ENCODE data around the gene RYR3.

Gene RYR3

GRCh38 chr15:33310481-33311311 lies at the start of gene RYR3:
TSS of gene RYR3 (plus strand) at chr15:33310967. CDS start at chr15:33311046, 79 bp downstream.
- DNase-seq: peak; percentile 29

- DNase-seq: no peak
Observed at GRCh38 chr15:33262306-33262705, 48.5 kb upstream of the RYR3 start.

DNA sequence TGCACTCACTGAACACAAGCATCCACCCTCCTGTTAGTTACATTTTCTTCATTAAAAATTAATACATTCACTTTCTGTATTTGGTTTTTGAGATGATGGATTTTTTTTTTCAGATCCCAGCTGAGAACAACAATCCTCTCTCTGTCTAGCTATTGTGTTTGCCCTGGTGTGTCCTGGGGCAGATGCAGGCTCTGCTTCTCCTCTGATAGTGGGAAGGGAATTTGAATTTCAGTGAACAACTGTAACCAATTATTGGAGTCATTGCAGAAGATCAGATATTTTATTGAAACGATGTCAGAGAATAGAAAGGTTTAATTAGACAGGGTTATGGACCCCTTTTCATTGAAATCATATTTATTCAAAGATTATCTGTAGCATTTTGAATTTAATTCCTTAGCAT lies 33.1 kb upstream of the RYR3 start:
- DNase-seq: no peak

DNA sequence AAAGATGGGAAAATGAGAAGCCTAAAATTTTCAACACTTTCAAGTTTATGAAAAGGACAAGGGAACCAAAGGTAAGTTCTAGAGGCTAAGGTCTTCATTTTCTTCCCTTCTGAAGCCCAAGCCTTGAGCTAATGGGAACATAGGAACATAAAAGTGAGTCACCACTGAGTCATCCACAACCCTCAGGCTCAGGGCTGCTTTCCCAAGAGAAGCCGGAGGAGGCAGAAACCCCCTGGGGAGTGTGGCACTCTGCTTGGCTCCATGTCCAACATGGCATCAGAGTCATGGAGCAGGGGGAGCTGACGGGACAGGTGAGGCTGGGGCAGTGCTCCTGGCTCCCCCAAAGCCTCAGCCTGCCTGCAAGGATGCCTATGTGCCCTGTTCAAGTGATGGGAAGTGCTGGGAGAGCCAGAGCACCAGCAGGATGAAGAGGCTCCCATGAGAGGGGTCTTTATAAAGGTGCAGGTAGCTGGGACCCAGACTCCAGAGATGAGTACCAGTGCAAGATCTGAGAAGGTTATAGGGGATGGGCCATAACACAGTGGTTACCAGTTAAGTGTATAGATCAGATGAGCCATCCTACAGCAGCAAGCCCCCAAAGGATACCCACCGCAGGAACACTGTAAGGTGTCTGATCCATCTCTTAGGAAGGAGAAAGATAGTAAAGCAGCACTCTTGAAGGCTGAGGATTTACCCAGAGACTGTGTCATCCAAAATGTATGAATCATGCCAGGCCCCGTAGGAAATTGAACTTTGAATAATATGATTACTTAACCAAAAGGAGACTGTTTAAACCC lies 31.8 kb upstream of the RYR3 start:
- DNase-seq: no peak

DNA sequence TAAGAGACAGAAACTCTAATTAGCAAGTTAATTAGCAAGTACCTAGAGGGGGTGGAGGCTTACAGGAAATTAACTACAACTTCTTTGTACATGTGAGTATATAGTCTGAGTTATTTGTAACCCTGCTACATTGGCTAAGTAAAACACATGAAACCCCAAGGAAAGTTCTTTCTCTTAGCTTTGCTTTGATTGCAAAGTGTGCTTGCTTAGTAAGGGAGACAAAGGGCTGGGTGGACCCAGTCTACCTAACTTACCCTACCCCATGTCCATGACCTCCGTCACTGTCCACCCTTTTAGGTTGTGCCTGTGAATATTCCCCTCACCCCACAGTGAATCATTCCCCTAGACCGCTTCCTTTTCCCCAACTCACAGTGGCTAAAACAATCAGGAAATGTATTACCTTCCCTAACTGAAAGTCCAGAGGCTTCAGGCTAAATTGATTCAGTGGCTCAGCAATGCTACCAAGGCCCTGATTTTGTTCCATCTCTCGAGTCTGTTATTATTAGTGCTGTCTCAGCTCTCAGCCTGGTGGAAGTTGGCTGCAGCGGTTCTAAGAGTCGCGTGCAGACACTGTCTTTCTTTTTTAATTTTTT lies 31.1 kb upstream of the RYR3 start:
- DNase-seq: no peak

- no peak for DNase-seq
Observed at GRCh38 chr15:33282226-33283020, 28.3 kb upstream of the RYR3 start.

- DNase-seq: no peak
Observed at GRCh38 chr15:33283576-33283975, 27.2 kb upstream of the RYR3 start.

DNA sequence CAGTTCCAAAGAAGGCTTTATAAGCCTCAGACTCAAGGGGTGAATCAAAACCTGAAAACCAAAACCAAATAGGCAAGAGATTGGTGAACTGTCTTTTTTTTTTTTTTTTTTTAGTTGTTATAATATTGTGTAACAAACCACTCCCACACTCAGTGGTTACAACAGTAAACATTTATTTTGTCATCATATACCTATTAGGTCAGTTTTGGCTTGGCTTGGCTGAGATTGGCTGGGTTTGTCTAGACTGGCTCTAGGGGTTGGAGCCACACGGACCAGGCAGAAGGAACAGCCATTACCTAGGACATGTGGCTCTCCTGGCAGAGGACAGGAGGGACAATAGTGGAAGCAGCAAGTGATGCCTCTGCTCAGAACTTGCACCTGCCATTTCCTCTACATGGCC lies 26.4 kb upstream of the RYR3 start:
- DNase-seq: no peak

GRCh38 chr15:33292717-33293307 lies 18.0 kb upstream of the RYR3 start:
- DNase-seq: peak; percentile 63

GRCh38 chr15:33293713-33294334 lies 16.9 kb upstream of the RYR3 start:
- DNase-seq: no peak

DNA sequence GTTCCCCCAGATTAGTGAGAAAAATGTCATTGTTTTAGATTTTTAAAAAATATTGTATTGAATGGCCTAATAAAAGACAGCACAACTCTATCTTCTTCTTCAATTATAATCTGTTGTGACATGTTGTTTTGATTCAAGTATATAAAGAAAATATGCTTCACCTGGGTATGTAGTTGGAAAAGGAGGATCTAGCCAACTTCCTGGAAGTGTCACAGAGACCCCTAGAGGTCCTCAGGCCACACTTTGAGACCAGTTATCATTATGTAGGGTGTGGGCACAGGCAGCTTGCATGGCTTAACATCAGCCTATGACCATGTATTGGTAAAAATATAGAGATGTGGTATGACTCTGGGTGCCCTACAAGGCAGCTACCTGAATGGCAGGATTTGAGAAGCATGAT lies 14.7 kb upstream of the RYR3 start:
- DNase-seq: no peak

DNA sequence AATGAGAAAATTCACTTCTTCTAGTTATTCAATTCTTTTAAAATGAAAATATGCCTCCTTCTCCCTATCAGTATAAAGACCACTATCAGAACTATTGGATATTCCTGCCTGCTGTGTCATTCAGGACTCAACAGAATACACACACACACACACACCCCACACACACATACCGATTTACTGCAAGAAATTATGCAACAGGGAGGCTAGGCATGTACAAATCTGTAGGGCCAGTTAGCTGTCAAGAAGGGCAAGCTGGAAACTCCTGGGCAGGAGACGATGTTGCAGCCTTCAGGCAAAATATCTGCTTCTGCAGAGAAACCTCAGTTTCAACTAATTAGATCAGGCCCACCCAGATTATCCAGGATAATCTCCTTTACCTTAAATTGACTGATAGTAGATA lies 13.9 kb upstream of the RYR3 start:
- no peak for DNase-seq

GRCh38 chr15:33298631-33299030 lies 12.1 kb upstream of the RYR3 start:
- DNase-seq: no peak

- DNase-seq: no peak
Observed at GRCh38 chr15:33304924-33305323, 5.8 kb upstream of the RYR3 start.

GRCh38 chr15:33309602-33310276 lies 1.0 kb upstream of the RYR3 start:
- no peak for DNase-seq

GRCh38 chr15:33311312-33311971 lies 675 bp downstream of the RYR3 start:
- no peak for DNase-seq

GRCh38 chr15:33313491-33313890 lies 2.7 kb downstream of the RYR3 start:
- no peak for DNase-seq

DNA sequence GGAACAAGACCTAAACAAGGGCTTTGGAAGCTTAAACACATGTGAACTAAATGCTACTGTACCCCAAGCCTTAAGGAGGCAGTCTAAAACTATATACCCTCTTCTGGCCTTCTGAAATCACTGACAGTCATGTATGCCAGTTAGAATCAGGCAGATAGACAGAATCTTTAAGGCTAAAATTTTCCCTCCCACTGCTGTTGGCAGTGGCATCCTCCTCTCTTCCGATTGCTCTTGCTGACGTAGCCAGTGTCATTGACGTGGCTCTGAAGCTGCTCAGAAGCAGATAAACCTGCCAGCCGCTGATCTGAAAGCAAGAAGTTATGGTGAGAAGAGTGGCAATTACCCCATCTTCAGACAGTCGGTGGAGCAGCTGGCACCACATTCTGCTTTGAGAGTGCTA lies 3.3 kb downstream of the RYR3 start:
- no peak for DNase-seq

DNA sequence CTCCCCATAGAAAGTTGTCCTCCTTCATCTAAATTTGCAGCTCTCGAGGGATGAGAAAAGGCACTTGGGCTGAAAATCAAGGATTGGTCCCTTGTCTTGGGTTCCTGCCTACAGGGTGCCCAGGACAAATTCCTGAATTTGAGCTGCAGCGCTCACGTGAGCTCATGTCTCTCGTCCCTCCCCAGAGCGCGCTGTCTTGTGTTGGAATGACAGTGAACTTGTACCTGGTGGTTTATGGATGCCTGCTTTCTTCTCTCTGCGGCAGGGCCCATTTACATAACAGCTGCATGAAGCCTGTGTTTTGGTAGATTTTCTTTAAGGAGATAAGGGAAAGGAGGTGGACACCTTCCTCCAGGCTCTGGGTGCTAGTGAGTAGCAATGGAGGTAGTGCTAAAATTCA lies 4.3 kb downstream of the RYR3 start:
- no peak for DNase-seq

- no peak for DNase-seq
Observed at GRCh38 chr15:33317896-33318295, 7.1 kb downstream of the RYR3 start.

GRCh38 chr15:33320017-33320416 lies 9.2 kb downstream of the RYR3 start:
- DNase-seq: no peak

All from NCI-H2171 treated with DMSO at 0.1 percent for 48 hours (cell line).